H9 (cell line): ENCODE data around the gene BRD1. TPM values are rescaled to one million over a fixed set of nuclear protein-coding genes. Genes with fewer than 3 reads are reported as not detected.
A peak's percentile ranks its signal among the peaks of the same experiment; 100 is the strongest.

Source experiments
- DNase-seq: peaks from one replicate; pipeline ENCODE4 v3.0.0-alpha.2; 2017
- H2AFZ ChIP-seq: one replicate; pipeline ENCODE4 v1.6.1; 2013; ENCODE audit warnings: mild to moderate bottlenecking, low read length, control low read depth, moderate library complexity
- H2AK5ac ChIP-seq: 2 replicates; pipeline ENCODE4 v1.6.1; 2013; ENCODE audit warnings: low read length, control low read depth, mixed read lengths; ENCODE audit not compliant: insufficient read length
- H2BK120ac ChIP-seq: one replicate; pipeline ENCODE4 v1.6.1; 2013; ENCODE audit warnings: low read depth, mild to moderate bottlenecking, low read length, control low read depth, inconsistent platforms; ENCODE audit not compliant: poor library complexity, severe bottlenecking
- H2BK12ac ChIP-seq: 2 replicates; pipeline ENCODE4 v1.6.1; 2013; ENCODE audit warnings: low read length, control low read depth, mixed read lengths, low read depth; ENCODE audit not compliant: insufficient read length
- H2BK15ac ChIP-seq: 2 replicates; pipeline ENCODE4 v1.6.1; 2013; ENCODE audit warnings: low read depth, low read length, control low read depth
- H2BK20ac ChIP-seq: one replicate; pipeline ENCODE4 v1.6.1; 2013; ENCODE audit warnings: low read depth, mild to moderate bottlenecking, low read length, control low read depth, inconsistent platforms; ENCODE audit not compliant: poor library complexity, severe bottlenecking
- H2BK5ac ChIP-seq: 2 replicates; pipeline ENCODE4 v1.6.1; 2013; ENCODE audit warnings: low read length, control low read depth, mixed read lengths; ENCODE audit not compliant: insufficient read length
- H3K14ac ChIP-seq: 2 replicates; pipeline ENCODE4 v1.6.1; 2013; ENCODE audit warnings: low read length, control low read depth; ENCODE audit not compliant: insufficient read depth
- H3K18ac ChIP-seq: 2 replicates; pipeline ENCODE4 v1.6.1; 2013; ENCODE audit warnings: low read depth, mild to moderate bottlenecking, mixed read lengths, low read length, control low read depth; ENCODE audit not compliant: insufficient read length
- H3K23ac ChIP-seq: 2 replicates; pipeline ENCODE4 v1.6.1; 2013; ENCODE audit warnings: low read length, control low read depth, mixed read lengths, low read depth; ENCODE audit not compliant: insufficient read length
- H3K23me2 ChIP-seq: 2 replicates; pipeline ENCODE4 v1.6.1; 2013; ENCODE audit warnings: low read depth, mild to moderate bottlenecking, mixed read lengths, low read length, control low read depth; ENCODE audit not compliant: insufficient read length, poor library complexity, severe bottlenecking
- H3K27ac ChIP-seq: 2 replicates; pipeline ENCODE4 v1.5.1; 2013; ENCODE audit warnings: low read length, control low read depth, mixed read lengths, low read depth; ENCODE audit not compliant: insufficient read length
- H3K27me3 ChIP-seq: 2 replicates; pipeline ENCODE4 v1.6.1; 2013; ENCODE audit warnings: low read length, control low read depth, inconsistent platforms; ENCODE audit not compliant: insufficient read depth
- H3K4ac ChIP-seq: 2 replicates; pipeline ENCODE4 v1.6.1; 2013; ENCODE audit warnings: low read depth, mild to moderate bottlenecking, control low read depth, inconsistent platforms, low read length, moderate library complexity
- H3K4me1 ChIP-seq: 2 replicates; pipeline ENCODE4 v1.6.1; 2013; ENCODE audit warnings: low read length, control low read depth, inconsistent platforms; ENCODE audit not compliant: insufficient read depth
- H3K4me2 ChIP-seq: 2 replicates; pipeline ENCODE4 v1.6.1; 2013; ENCODE audit warnings: low read length, control low read depth, mixed read lengths; ENCODE audit not compliant: insufficient read length, insufficient read depth
- H3K56ac ChIP-seq: 2 replicates; pipeline ENCODE4 v1.6.1; 2013; ENCODE audit warnings: low read depth, mild to moderate bottlenecking, mixed read lengths, low read length, control low read depth; ENCODE audit not compliant: insufficient read length
- H3K79me1 ChIP-seq: 2 replicates; pipeline ENCODE4 v1.6.1; 2013; ENCODE audit warnings: low read depth, mild to moderate bottlenecking, moderate library complexity, low read length, control low read depth, inconsistent platforms; ENCODE audit not compliant: insufficient read depth, poor library complexity, severe bottlenecking
- H3K79me2 ChIP-seq: 2 replicates; pipeline ENCODE4 v1.6.1; 2013; ENCODE audit warnings: low read length, control low read depth, inconsistent platforms; ENCODE audit not compliant: insufficient read depth
- H3K9ac ChIP-seq: 2 replicates; pipeline ENCODE4 v1.6.1; 2013; ENCODE audit warnings: low read length, control low read depth, mixed read lengths; ENCODE audit not compliant: insufficient read length; ENCODE audit errors: extremely low read depth
- H3K9me3 ChIP-seq: one replicate; pipeline ENCODE4 v1.6.1; 2013; ENCODE audit warnings: low read depth, low read length, inconsistent platforms; ENCODE audit not compliant: control insufficient read depth
- H3T11ph ChIP-seq: one replicate; pipeline ENCODE4 v1.6.1; 2013; ENCODE audit warnings: mild to moderate bottlenecking, low read length, control low read depth, inconsistent platforms
- H4K20me1 ChIP-seq: one replicate; pipeline ENCODE4 v1.6.1; 2013; ENCODE audit not compliant: control insufficient read depth, insufficient read length, insufficient read depth
- H4K5ac ChIP-seq: 2 replicates; pipeline ENCODE4 v1.6.1; 2013; ENCODE audit warnings: low read depth, mild to moderate bottlenecking, mixed read lengths, low read length, control low read depth; ENCODE audit not compliant: insufficient read length
- H4K8ac ChIP-seq: replicated peaks from 2 replicates; pipeline ENCODE4 v1.6.1; 2013; ENCODE audit warnings: low read length, control low read depth, mixed read lengths, low read depth; ENCODE audit not compliant: insufficient read length
- H4K91ac ChIP-seq: 2 replicates; pipeline ENCODE4 v1.6.1; 2013; ENCODE audit warnings: low read depth, mild to moderate bottlenecking, moderate library complexity, mixed read lengths, low read length, control low read depth; ENCODE audit not compliant: insufficient read length
- H3K27ac Mint-ChIP-seq, 3 experiments: 2 replicates in 2 of 3; 3 replicates in 1 of 3; pipeline ENCODE4 v1.8.0; 2020 to 2021; ENCODE audit warnings: mixed read lengths in 3 of 3, mild to moderate bottlenecking in 1 of 3, moderate library complexity in 1 of 3
- H3K27me3 Mint-ChIP-seq: 2 replicates; pipeline ENCODE4 v1.8.0; 2021; ENCODE audit warnings: low read depth, mild to moderate bottlenecking, moderate library complexity, mixed read lengths
- H3K36me3 Mint-ChIP-seq, 3 experiments: 2 replicates in 2 of 3; 3 replicates in 1 of 3; pipeline ENCODE4 v1.8.0; 2020 to 2021; ENCODE audit warnings: low read depth in 3 of 3, mixed read lengths in 3 of 3; ENCODE audit not compliant: insufficient read depth in 1 of 3
- H3K4me1 Mint-ChIP-seq, 2 experiments: 2 replicates each; pipeline ENCODE4 v1.8.0; 2020; ENCODE audit warnings: mixed read lengths in 2 of 2
- H3K4me3 Mint-ChIP-seq, 2 experiments: 2 replicates in 1 of 2; 3 replicates in 1 of 2; pipeline ENCODE4 v1.8.0; 2020 to 2021; ENCODE audit warnings: mild to moderate bottlenecking in 2 of 2, mixed read lengths in 2 of 2, moderate library complexity in 1 of 2
- H3K9me3 Mint-ChIP-seq, 2 experiments: 2 replicates in 1 of 2; 3 replicates in 1 of 2; pipeline ENCODE4 v1.8.0; 2020; ENCODE audit warnings: mild to moderate bottlenecking in 2 of 2, mixed read lengths in 2 of 2, moderate library complexity in 1 of 2
- WGBS: extraction: QIAGEN DNeasy Blood & Tissue Kit; methylation state at CpG from one replicate; pipeline ENCODE4 v1.1.7; 2013; ENCODE audit warnings: missing lambda C conversion rate, low lambda C conversion rate, mixed read lengths; ENCODE audit not compliant: insufficient read length; ENCODE audit errors: extremely low coverage; 5-methylcytosine and 5-hydroxymethylcytosine counted together
- total RNA-seq: library from RNA; stranded (reverse); gene quantifications from 2 replicates; pipeline ENCODE4 v1.2.1, GENCODE V29; 2021
- TF ChIP-seq, protein P1 (sequence below): fragments of 200-600 bp; sonication (generic); conservative IDR thresholded peaks from 3 replicates; pipeline ENCODE4 v1.8.0; 2021; ENCODE audit warnings: antibody characterized with exemption, mild to moderate bottlenecking

The BRD1 gene
- total RNA-seq, 1 experiment from 2014 or later = 51.3 TPM

GRCh38 chr22:49814164-49814686, 13.4 kb downstream of the BRD1 start:
- H4K20me1 ChIP-seq = no peaks in the 10 kb centered on the region
- Mint-ChIP-seq H3K27ac (peak overlapping the region in 1 of 3 experiments; percentile 47; a peak in 1 of 7 replicates), H3K4me1 (no peaks in the 10 kb centered on the region), H3K36me3 (peaks cover 22 to 62% (median 55%) of the 10 kb centered on the region in 3 experiments), H3K27me3 (no peaks in the 10 kb centered on the region), H3K4me3 (no peak overlapping the region), H3K9me3 (no peaks in the 10 kb centered on the region)
- no peak overlapping the region for H2AFZ ChIP-seq
- no peak overlapping the region for H3K18ac ChIP-seq
- H2BK12ac ChIP-seq = no peak overlapping the region
- H2BK15ac ChIP-seq = no peak overlapping the region
- no peaks in the 10 kb centered on the region for H3K4me1 ChIP-seq
- no peak overlapping the region for H3K56ac ChIP-seq
- DNase-seq = no peak
- no peak overlapping the region for H3T11ph ChIP-seq
- H2BK5ac ChIP-seq = no peak overlapping the region
- H2AK5ac ChIP-seq = no peak overlapping the region
- H3K23ac ChIP-seq = no peak overlapping the region
- no peak overlapping the region for H2BK120ac ChIP-seq
- no CpG with 5 or more reads among the region's 14 CpGs for WGBS
- H3K4me2 ChIP-seq = no peak overlapping the region
- TF ChIP-seq, protein P1, sequence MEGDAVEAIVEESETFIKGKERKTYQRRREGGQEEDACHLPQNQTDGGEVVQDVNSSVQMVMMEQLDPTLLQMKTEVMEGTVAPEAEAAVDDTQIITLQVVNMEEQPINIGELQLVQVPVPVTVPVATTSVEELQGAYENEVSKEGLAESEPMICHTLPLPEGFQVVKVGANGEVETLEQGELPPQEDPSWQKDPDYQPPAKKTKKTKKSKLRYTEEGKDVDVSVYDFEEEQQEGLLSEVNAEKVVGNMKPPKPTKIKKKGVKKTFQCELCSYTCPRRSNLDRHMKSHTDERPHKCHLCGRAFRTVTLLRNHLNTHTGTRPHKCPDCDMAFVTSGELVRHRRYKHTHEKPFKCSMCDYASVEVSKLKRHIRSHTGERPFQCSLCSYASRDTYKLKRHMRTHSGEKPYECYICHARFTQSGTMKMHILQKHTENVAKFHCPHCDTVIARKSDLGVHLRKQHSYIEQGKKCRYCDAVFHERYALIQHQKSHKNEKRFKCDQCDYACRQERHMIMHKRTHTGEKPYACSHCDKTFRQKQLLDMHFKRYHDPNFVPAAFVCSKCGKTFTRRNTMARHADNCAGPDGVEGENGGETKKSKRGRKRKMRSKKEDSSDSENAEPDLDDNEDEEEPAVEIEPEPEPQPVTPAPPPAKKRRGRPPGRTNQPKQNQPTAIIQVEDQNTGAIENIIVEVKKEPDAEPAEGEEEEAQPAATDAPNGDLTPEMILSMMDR = no peak
- no peaks in the 10 kb centered on the region for H3K27me3 ChIP-seq
- H4K5ac ChIP-seq = no peak overlapping the region
- no peak overlapping the region for H4K91ac ChIP-seq
- no peak overlapping the region for H3K27ac ChIP-seq
- H4K8ac ChIP-seq = no peak overlapping the region
- H3K79me1 ChIP-seq = peaks cover 14% of the 10 kb centered on the region
- H3K23me2 ChIP-seq = peaks cover 2% of the 10 kb centered on the region
- no peak overlapping the region for H2BK20ac ChIP-seq
- peaks cover 61% of the 10 kb centered on the region; the same call in 1 of the 2 replicates for H3K79me2 ChIP-seq
- no peak overlapping the region; the same call in 1 of the 2 replicates for H3K14ac ChIP-seq
- H3K9ac ChIP-seq = no peak overlapping the region
- no peaks in the 10 kb centered on the region for H3K9me3 ChIP-seq
- no peak overlapping the region for H3K4ac ChIP-seq
